A673 (cell line): ENCODE results near the gene IL1RAPL1.

Experiments
- EZH2 ChIP-seq: fragments of 200-600 bp; sonication (generic); IDR thresholded peaks from 2 replicates; pipeline ENCODE4 v1.6.1; 2017; ENCODE audit warnings: borderline replicate concordance, low read depth, mild to moderate bottlenecking, mixed read lengths, antibody characterized with exemption, low read length; ENCODE audit not compliant: poor library complexity, severe bottlenecking
- TF ChIP-seq, protein P1 (sequence below): fragments of 300-800, 200-600 bp; sonication (generic); conservative IDR thresholded peaks from 2 replicates; pipeline ENCODE4 v1.5.1; 2017; ENCODE audit warnings: low read depth, mild to moderate bottlenecking, antibody characterized with exemption, low read length, moderate library complexity, mixed read lengths

- TF ChIP-seq, protein P1, sequence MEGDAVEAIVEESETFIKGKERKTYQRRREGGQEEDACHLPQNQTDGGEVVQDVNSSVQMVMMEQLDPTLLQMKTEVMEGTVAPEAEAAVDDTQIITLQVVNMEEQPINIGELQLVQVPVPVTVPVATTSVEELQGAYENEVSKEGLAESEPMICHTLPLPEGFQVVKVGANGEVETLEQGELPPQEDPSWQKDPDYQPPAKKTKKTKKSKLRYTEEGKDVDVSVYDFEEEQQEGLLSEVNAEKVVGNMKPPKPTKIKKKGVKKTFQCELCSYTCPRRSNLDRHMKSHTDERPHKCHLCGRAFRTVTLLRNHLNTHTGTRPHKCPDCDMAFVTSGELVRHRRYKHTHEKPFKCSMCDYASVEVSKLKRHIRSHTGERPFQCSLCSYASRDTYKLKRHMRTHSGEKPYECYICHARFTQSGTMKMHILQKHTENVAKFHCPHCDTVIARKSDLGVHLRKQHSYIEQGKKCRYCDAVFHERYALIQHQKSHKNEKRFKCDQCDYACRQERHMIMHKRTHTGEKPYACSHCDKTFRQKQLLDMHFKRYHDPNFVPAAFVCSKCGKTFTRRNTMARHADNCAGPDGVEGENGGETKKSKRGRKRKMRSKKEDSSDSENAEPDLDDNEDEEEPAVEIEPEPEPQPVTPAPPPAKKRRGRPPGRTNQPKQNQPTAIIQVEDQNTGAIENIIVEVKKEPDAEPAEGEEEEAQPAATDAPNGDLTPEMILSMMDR: no peak
- TF ChIP-seq EZH2: no peak
These were observed 953.8 kb downstream of the IL1RAPL1 start for GRCh38 chrX:29541038-29541437.
